ENCODE measurements around the gene BRIP1.

Gene BRIP1

DNA sequence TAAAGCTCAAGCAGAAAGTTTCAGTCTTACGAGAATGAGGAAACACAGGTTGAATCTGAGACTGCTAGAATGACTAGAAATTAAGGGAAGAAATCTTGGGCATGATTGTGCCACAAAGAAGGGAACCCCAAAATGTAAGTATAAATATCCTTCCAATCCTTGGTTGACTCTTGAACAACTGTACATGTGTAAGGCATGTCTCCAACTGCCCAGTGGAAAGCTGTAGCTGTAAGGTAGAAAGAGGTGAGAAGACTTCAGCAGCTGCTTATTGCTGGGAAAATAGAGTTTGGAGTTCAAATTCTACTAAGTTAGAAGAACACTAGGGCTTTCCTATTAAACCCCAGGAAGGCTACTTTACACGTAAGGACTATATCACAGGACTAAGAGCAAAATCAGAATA is 212.6 kb downstream of the BRIP1 start:
- DNase-seq, result no peak

DNA sequence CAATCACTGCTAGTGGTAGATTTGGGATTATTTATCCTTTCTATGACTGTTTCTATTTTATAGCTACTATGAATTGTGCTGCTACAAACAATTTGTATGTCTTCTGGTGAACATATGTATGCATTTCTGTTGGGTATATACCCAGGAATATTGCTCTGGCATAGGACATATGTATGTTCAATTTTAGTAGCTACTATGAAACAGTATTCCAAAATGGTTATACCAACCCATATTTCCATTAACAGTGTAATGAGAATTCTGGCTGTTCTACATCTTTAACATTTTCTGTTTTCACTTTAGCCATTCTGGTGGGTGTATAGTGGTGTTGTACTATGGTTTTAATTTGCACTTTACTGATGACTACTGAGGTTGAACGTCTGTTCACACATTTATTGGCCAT is 214.7 kb downstream of the BRIP1 start:
- DNase-seq, result no peak

DNA sequence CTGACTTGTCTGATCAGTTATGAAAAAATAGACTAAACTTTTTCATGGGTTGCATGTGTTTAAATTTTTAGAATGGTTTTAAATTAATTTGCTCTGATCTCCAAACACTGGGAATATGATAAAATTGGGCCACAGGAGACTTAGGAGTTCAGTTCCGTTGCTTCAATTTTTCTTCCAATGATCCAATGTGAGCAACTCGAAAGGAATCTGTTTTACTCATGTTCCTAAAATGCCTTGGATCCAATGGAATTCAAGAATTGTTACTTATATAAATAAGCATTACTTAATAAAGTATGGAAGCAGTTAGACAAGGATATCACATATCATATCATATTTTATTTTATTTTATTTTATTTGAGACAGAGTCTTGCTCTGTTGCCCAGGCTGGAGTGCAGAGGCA is 216.3 kb downstream of the BRIP1 start:
- DNase-seq, result no peak

DNA sequence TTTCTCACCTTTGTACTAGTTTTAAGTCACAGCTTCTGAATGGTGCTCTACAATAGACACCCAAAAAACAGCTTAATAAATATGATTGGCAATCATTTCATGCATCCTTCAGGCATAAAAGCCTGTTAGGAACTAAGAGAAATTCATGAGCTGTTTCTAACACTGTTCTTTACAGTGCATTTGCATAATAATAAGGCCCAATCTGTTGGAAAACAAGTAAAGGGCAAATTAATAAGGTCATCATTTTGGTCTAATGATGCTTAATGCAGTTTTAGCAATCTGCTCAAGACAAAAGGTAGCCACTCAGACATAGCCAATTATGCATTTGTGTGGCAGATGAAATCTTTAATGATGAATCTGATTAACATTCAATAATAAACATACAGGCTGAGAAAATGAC is 216.8 kb downstream of the BRIP1 start:
- DNase-seq, result no peak

DNA sequence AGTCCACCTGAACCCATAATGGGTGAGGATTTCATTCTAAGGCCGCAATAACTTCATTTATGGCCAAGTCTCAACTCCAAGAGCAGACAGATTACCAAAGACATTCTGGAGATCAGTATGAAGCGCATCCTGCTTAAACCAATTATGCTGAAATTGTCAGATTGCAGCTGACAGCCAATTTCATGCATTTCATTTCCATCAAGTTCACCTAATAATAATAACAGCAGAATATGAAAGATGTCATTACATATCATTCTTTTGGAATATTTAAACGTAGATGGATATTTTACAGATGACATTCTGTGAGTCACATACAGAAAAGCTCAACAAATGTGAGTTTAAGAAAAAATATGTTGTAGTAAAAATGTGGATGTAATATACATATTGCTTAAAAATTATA is 217.4 kb downstream of the BRIP1 start:
- no peak for DNase-seq

DNA sequence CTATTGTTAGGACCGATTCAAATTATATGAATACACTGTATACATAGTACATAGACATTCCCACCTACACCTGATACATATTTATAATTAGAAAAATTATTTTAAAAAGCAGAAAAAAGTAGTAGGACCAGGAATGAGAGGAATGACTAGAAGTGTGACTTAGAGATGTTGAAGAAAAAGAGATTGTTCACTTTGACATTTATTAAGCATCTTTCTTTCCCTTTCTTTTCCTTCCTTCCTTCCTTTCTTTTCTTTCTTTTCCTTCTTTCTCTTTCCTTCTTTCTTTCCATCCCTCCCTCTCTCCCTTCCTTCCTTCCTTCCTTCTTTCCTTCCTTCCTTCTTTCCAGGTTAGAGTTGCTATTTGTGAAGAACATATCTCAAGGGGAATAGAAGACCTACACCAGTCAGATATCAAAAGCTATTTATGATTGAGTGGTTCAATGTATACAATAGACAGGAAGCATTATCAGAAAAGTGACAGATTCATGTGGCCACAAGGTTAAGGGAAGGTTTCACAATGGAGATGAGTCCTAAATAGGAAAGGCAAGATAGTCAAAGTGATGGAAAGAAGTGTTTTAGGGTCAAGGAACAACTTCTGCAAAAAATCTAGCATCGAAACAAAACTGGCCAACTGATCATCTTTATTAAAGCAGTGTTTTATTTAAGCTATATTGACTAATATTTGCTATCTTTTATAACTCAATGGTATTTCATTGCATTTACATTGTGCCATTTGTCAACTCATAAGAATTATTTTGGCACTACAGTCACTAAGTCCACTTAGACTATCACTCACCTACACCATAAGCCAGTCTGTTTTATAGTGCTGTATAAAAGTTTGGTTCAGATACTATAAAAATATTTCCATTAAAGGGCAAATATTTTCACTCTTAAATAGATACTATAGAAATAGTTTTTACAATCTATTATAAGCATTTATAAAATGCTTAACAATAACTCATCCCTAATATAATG is 218.2 kb downstream of the BRIP1 start:
- no peak for DNase-seq

DNA sequence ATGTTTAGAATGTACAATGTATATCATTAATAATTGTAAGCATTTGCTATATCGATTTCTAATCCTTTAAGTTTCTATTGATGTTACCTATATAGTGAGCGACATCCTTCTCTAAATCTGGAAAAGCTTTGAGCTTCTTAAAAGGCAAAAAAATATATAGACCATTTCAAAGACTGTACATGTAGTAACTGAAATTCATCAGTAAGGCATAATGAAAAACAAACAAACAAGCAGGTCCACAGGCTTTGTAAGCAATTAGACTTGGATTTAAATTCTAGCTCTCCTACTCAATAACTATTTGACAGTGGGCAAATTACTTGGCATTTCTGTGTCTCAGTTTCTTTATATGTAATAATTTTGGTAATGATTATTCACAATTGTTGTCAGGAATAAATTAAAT is 220.6 kb downstream of the BRIP1 start:
- DNase-seq, result no peak

DNA sequence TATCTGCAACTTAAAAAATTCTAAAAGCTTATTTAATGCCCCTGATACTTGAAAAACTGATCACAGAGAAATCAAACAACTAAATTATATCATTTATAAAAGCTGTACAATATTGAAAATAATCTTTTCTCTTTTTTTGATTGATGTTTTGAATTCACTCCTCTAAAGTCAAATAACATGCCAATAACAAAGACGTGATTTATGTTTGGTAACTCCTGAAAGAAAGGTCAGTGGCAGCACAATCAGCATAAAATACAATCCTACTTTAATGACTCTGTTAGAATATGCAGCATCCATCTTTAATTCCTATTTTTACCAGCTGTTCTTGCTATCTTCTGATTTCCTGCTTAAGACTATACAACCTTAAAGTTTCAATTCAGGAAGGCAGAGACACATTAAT is 221.6 kb downstream of the BRIP1 start:
- no peak for DNase-seq

DNA sequence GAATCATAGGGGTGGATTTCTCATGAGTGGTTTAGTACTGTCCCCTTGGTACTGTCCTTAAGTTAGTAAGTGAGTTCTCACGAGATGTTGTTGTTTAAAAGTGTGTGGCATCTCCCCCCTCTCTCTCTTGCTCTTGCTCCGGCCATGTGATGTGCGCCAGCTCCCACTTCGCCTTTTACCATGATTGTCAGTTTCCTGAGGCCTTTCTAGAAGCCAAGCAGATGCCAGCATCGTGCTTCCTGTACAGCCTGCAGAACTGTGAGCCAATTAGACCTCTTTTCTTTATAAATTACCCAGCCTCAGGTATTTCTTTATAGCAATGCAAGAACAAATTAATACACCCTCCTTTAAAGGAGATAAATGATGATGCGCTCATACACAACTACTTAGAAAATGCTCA is 222.2 kb downstream of the BRIP1 start:
- DNase-seq, result no peak

DNA sequence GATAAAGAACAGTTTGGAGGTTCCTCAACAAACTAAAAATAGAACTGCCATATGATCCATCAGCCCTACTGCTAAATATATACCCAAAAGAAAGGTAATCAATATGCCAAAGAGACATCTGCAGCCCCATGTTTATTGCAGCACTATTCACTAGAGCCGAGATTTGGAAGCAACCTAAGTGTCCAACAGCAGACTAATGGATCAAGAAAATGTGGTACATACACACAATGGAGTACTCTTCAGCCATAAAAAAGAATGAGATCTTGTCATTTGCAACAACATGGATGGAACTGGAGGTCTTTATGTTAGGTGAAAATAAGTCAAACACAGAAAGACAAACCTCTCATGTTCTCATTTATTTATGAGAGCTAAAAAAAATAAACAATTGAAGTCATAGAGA is 223.5 kb downstream of the BRIP1 start:
- no peak for DNase-seq

DNA sequence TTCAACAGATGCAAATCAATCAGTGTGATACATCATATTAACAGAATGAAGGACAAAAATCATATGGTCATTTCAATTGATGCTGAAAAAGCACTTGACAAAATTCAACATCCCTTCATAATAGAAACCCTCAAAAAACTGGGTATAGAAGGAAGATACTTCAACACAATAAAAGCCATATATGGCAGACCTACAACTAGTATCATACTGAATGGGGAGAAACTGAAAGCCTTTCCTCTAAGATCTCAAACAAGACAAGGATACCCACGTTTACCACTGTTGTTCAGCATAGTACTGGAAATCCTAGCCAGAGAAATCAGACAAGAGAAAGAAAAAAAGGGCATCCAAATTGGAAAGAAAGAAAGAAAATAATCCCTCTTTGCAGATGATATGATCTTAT is 225.2 kb downstream of the BRIP1 start:
- DNase-seq, result no peak

DNA sequence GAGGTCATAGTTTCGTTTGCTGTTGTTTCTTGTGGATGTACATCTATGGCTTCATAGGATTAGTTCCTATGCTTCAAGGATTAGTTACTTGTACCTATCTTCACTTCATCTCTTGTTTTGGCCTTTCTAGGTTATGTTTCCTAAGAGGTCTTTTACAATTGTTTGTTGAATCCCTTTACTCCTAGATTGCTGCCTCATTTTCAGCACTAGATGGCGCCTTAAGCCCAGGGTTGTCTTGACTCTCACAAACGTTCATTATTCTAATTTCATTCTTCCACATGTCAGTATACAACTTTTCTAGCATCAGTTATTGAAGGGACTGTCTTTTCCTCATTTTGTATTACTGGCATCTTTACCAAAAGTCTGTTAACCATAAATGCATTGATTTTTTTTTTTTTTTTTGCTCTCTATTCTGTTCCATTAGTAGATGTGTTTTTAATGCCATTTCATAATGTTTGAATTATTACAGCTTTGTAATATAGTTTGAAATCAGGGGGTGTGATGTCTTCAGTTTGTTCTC is 227.4 kb downstream of the BRIP1 start:
- DNase-seq, result no peak

DNA sequence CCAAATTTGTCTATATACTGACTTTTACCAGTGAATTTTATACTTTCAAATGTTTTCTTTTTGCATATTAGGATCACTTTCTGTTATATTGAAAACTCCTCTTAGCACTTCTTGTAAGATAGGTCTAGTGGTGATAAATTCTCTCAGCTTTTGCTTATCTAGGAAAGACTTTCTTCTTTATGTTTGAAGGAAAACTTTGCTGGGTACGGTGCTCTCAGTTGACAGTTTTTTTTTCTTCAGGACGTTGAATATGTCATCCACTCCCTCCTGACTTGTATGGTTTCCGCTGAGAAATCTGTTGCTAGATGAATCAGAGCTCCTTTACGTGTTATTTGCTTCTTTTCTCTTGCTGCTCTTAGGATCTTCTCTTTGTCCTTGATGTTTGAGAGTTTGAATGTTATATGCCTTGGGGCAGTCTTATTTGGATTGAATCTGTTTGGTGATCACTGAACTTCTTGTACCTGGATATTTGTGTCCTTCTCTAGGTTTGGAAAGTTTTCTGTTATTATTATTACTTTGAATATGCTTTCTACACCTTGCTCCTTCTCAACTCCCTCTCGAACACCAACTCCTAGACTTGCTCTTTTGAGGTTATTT is 228.3 kb downstream of the BRIP1 start:
- DNase-seq, result no peak

DNA sequence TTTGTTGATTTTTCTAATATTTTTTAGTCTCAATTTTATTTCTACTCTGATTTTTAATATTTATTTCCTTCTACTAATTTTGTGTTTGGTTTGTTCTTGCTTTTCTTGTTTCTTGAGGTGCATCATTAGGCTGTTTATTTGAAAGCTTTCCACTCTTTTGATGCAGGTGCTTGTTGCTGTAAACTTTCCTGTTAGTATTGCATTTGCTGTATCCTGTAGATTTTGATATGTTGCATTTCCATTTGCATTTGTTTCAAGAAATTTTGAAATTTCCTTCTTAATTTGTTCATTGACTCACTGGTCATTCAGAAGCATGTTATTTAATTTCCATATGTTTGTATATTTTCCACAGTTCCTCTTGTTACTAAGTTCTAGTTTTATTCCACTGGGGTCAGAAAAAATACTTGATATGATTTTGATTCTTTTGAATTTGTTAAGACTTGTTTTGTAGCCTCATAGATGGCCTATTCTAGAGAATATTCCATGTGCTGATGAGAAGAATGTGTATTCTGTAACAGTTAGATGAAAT is 229.3 kb downstream of the BRIP1 start:
- DNase-seq, result no peak

DNA sequence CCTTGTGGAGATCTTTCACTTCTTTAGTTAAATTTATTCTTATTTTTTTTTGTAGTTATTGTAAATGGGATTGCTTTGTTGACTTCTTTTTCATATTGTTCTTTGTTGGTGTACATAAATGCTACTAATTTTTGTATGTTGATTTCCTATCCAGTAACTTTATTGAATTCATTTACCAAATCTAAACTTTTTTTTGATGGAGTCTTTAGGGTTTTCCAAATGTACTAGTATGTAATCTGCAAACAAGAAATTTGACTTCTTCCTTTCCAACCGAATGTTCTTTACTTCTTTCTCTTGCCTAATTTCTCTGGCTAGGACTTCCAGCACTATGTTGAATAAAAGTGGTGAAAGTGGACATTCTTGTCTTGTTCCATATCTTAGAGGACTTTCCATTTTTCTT is 230.5 kb downstream of the BRIP1 start:
- DNase-seq, result no peak

DNA sequence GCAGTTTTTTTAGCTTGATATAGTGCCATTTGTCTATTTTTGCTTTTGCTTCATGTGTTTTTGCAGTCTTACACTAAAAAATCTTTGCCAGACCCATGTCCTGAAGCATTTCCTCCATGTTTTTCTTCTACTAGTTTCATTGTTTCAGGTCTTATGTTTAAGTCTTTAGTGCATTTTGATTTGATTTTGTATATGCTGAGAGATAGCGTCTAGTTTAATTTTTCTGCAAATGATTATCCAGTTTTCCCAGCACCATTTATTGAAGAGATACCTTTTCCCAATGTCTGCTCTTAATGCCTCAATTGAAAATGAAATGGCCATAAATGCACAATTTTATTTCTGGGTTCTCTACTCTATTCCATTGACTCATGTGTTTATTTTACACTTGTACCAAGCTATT is 231.5 kb downstream of the BRIP1 start:
- DNase-seq, result no peak

Measured in GOT3 (cell line).